NB4 (cell line): ENCODE measurements around the gene NANOGP8.

Source experiments
- DNase-seq: peaks from one replicate; pipeline ENCODE4 v3.0.0; 2010; ENCODE audit warnings: low read depth
- H3K4me3 ChIP-seq: one replicate; pipeline ENCODE4 v1.5.1; 2011; ENCODE audit warnings: mild to moderate bottlenecking, low read depth, low read length, moderate library complexity
- CTCF ChIP-seq: IDR thresholded peaks from one replicate; pipeline ENCODE4 v1.5.1; 2012; ENCODE audit warnings: low read depth, low read length
- MYC ChIP-seq: IDR thresholded peaks from 2 replicates; pipeline ENCODE4 v1.6.1; 2011; ENCODE audit warnings: low read depth, low read length
- POLR2A ChIP-seq: IDR thresholded peaks from 2 replicates; pipeline ENCODE4 v1.6.1; 2011; ENCODE audit warnings: mild to moderate bottlenecking; ENCODE audit not compliant: insufficient read length; ENCODE audit errors: extremely low read depth
- TF ChIP-seq, protein P1 (sequence below): IDR thresholded peaks from 2 replicates; pipeline ENCODE4 v1.6.1; 2011; ENCODE audit warnings: low read depth, low read length

NANOGP8 gene

DNA sequence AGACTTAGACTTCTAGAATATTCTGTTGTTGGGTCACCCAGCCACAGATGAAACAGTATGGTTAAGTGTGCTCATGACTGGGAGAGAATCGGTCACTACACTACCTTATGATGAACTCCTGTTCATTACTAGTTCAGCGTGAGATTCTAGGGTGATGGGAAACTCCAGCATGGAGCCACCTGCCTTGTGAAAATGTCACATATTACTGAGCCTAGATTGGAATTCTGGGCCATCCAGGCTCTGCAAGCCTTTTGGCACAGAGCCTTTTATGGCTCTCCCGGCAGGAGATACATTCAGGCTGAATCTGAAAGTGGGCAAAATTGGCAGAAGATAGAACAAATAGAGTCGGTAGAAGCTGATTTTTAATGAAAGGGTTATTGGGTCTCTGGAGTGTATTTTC, 19.0 kb downstream of the NANOGP8 start:
- H3K4me3 ChIP-seq, result no peak overlapping the region
- TF ChIP-seq, protein P1, sequence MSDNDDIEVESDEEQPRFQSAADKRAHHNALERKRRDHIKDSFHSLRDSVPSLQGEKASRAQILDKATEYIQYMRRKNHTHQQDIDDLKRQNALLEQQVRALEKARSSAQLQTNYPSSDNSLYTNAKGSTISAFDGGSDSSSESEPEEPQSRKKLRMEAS, result no peak
- TF ChIP-seq POLR2A (no peak), CTCF (no peak), MYC (no peak)
- no peak for DNase-seq

DNA sequence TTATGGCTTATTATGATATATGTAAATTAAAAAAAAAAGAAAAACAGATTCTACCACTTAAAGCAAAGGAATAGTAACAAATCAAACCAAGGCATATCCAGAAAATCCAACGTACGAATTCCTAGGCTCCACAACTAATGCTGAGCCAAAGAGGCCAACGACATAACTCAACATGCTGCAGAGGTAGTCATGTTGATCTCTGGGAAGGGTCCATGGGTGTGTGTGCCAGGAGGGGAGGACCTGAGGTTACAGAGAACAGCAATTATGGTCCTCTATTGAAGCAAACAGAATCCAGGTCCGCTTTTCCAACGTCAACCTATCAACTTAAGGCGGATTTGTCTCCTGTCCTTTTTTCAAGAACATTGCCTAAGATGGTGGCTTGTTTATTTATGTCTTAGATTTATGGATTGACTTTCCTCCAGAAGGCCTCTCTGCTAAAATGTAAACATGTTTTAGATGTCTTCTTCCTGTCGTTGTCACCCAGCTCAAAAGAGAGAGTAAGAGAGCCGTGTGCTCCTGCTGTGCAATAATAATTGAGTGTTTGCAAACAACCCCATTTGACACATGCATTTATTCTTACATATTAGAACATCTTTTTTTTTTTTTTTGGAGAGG, 20.4 kb downstream of the NANOGP8 start:
- TF ChIP-seq, protein P1, result no peak
- TF ChIP-seq MYC, result no peak
- no peak for TF ChIP-seq POLR2A
- TF ChIP-seq CTCF, result no peak
- DNase-seq, result no peak

DNA sequence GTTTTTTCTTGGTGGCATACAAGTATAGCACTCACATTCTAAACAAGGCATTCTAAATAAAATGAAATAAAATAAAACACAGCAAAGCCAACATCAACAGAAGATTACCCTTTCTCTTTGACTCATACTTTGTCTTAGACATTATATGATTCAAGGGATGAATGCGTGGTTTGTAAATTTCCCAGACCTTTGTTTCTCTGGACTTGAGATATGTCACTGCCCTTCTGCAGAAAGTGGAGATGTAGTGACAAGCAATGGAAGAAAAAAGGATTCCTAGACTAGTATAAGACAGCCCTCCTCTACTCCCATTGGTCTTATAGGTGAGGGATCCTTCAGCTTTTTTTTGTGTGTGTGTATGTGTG, 22.4 kb downstream of the NANOGP8 start:
- H3K4me3 ChIP-seq, result no peak overlapping the region
- TF ChIP-seq MYC (no peak), CTCF (no peak), POLR2A (no peak)
- TF ChIP-seq, protein P1, result no peak
- DNase-seq, result no peak

More for the DNA sequence above, 20.4 kb downstream of the NANOGP8 start:
- H3K4me3 ChIP-seq, result no peak overlapping the region

DNA sequence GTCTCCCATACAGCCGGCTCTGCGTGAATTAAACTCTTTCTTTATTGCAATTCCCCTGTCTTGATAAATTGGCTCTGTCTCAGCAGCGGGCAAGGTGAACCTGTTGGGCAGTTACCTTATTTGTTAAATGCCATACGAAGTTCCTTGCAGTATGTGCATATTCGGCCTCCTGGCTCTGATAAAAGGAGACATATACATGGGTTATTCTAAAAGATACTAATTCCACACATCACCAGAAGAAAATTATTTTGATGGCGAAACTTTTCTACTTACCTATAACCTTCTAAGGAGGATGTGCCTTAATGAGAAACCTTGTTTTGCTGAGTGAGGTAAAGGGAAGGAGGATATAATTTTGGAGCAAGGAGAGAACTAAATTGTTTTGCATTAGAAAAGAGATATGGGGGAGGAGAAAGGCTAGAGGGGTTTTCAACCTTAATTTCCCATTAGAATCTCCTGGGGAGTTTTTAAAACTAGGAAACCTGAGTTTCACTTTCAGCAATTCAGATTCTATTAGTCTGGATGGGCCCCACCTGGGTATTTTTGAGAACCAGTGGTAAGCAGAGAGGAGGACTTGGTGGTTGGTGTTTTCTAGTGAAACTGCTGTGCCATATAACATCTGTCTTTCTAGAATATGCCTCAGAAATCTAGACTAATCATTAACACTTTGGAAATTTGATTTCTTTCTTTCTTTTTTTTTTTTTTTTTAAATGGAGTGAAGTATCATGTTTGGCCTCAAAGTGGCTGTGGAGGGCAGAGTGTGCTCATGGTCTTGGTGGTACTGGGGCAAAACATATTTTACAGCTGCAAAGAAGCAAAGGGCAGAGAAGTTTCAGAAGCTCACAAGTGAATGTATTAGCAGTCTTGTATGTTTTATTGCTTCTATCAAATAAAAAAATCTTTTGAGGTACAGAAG, 23.0 kb downstream of the NANOGP8 start:
- no peak for DNase-seq
- H3K4me3 ChIP-seq, result no peak overlapping the region
- TF ChIP-seq, protein P1, result no peak
- TF ChIP-seq CTCF, result no peak

DNA sequence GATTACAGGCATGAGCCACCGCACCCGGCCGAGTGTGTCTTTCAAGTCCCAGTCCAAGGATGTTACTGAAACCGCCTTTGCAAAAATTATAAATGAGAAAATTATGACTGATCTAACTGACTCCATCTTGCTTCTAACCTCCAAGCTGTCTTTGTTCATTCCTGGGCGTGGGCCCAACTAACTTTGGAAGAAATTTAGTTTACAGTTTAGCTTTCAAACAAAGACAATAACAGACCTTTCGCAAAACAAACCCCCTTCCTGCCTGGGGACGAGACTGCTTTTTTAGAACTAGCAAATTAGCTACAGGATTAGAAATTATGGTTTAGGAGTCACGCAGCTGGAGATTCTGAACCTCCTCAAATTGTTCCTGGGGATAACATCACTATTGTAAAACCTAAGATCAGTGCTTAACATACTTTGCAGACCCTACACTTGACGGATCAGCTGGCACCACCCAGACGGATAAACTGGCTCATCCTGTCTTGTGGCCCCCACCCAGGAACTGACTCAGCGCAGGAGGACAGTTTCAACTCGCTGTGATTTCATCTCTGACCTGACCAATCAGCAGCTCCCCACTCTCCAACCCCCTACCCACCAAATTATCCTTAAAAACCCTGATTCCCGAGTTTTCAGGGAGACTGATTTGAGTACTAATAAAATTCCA, 23.8 kb downstream of the NANOGP8 start:
- no peak for DNase-seq
- TF ChIP-seq CTCF (no peak), MYC (no peak), POLR2A (no peak)
- TF ChIP-seq, protein P1, result no peak
- no peak overlapping the region for H3K4me3 ChIP-seq
